ENCODE results near the gene AIFM3.

Gene AIFM3

DNA sequence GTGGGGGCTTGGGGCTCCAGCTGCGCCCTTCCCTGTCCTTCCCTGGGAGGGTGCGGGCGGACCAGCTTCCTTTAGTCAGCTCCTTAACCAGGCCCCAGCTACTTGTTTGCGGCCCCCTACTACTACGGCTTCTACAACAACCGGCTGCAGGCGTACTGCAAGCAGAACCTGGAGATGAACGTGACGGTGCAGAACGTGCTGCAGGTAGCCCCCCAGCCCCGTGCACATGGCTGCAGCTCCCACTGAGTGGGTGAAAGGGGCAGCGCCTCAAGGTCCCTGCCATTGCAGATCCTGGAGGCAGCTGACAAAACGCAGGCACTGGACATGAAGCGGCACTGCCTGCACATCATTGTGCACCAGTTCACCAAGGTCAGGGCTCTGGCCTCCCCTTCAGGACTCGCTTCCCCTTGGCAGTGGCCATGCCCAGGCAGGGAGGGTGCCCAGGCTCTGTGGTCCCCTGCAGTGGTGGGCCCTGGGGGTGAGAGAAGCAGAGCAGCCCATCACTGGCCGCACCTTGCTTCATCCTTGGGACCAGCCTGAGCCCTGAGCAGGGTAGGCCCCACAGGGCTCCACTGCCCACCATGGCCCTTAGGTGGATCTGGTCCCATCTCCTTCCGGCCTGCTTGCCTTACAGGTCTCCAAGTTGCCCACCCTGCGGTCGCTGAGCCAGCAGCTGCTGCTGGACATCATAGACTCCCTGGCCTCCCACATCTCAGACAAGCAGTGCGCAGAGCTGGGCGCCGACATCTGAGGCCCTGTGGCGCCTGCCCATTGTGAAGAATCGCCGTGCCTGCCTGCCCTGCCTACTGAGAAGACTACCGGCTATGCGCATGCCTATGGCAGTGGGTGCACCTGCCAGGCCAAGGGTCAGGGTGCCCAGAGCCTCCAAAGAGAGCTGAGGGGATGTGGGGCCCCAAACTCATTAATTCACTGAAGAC is 29.8 kb downstream of the AIFM3 start (continued):
- TF ChIP-seq, protein P1, sequence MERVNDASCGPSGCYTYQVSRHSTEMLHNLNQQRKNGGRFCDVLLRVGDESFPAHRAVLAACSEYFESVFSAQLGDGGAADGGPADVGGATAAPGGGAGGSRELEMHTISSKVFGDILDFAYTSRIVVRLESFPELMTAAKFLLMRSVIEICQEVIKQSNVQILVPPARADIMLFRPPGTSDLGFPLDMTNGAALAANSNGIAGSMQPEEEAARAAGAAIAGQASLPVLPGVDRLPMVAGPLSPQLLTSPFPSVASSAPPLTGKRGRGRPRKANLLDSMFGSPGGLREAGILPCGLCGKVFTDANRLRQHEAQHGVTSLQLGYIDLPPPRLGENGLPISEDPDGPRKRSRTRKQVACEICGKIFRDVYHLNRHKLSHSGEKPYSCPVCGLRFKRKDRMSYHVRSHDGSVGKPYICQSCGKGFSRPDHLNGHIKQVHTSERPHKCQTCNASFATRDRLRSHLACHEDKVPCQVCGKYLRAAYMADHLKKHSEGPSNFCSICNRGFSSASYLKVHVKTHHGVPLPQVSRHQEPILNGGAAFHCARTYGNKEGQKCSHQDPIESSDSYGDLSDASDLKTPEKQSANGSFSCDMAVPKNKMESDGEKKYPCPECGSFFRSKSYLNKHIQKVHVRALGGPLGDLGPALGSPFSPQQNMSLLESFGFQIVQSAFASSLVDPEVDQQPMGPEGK (CRISPR knock-in tag; IDR thresholded peaks at IDR 0.05; ENCODE audit: borderline replicate concordance): no peak
- TF ChIP-seq TOX (CRISPR knock-in tag; IDR thresholded peaks at IDR 0.05; ENCODE audit: borderline replicate concordance) (no peak), CSDC2 (CRISPR knock-in tag; IDR thresholded peaks at IDR 0.05) (no peak), ZFP3 (CRISPR knock-in tag; IDR thresholded peaks at IDR 0.05) (no peak)

DNA sequence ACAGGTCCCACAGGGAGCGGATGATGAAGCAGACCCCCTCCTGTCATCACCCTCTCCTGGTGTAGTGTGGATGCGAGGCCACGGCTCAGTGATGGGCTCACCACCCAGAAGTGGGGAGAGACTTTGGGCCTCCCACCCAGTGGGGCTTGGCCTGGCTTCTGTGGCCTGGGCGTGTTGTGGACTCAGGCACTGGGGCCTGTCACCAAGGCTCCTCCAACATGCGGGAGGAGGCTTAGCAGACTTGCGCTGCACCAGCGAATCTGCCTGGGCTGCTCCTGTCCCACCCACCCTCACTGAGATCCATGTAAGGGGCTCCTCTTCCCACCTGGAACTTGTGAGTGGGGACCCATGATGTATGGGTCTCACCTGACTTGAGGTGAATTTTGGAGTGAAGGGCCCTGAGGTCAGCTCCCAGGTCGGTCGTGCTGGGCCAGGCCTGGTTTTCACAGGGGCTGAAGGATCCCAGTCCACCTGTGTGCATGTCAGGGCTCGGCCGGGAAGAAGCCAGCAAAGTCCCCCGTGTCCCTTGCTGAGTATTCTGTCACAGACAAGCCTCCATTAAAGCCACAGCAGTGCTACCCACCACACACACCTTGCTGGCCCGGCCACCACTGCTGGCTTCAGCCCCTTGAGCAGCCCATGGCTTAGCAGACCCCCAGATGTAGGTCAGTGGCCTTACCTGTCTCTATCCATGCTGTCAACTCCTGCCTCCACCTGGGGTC is 30.6 kb downstream of the AIFM3 start:
- TF ChIP-seq ZNF8 (CRISPR knock-in tag; IDR thresholded peaks at IDR 0.05) (no peak), BACH2 (CRISPR knock-in tag; IDR thresholded peaks at IDR 0.05; ENCODE audit: borderline replicate concordance) (no peak), ESRRG (CRISPR knock-in tag; IDR thresholded peaks at IDR 0.05) (no peak), SNAI2 (CRISPR knock-in tag; IDR thresholded peaks at IDR 0.05) (no peak)
- TF ChIP-seq, protein P2, sequence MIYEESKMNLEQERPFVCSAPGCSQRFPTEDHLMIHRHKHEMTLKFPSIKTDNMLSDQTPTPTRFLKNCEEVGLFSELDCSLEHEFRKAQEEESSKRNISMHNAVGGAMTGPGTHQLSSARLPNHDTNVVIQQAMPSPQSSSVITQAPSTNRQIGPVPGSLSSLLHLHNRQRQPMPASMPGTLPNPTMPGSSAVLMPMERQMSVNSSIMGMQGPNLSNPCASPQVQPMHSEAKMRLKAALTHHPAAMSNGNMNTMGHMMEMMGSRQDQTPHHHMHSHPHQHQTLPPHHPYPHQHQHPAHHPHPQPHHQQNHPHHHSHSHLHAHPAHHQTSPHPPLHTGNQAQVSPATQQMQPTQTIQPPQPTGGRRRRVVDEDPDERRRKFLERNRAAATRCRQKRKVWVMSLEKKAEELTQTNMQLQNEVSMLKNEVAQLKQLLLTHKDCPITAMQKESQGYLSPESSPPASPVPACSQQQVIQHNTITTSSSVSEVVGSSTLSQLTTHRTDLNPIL (CRISPR knock-in tag; IDR thresholded peaks at IDR 0.05; ENCODE audit: low read depth): no peak
- ATAC-seq: no peak

DNA sequence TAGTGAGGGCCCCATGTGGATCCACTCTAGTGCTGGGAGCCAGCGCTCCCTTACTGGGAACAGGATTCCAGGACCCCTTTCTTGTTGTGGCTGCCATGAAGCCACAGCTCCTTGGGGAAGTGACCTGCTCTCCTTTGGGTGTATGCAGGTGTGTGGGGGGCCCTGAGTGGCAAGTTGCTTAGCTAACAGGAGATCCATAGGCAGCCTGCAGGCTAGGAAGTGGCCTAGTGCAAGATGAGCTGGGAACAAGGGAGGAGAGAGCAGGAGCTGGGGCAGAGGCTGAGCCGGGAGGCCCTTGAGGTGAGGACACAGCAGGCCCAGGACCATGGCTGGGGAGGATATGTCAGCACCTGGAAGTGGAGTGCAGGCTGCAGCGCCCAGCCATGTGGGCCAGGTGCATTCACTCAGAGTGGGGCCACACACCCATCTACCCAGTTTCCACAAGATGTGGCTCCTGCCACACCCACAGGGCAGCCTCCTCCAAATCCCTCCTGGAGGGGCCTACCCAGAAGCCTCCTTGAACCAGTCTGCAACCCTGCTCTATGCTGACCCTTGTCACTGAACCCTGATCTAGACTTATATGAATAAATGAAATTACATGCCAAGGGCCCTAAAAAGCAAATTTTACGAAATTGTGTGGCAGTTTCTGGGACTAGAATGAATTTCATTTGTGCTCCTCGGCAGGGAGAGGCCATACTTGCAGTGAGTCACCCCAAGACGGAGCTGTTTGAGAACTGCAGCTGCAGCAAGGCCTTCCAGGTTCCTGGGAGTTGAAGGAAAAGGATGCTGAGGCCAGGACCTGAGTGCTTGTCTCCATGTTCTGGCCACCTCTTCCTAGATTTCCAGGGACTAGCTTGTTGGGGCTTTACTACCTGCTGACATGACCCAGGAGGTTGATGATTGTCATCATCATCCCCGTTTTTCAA is 31.6 kb downstream of the AIFM3 start:
- TF ChIP-seq TCF4 (CRISPR knock-in tag; IDR thresholded peaks at IDR 0.05; ENCODE audit: borderline replicate concordance): no peak
- no peak for TF ChIP-seq RARB (CRISPR knock-in tag; IDR thresholded peaks at IDR 0.05)
- no peak for TF ChIP-seq CSDC2 (CRISPR knock-in tag; IDR thresholded peaks at IDR 0.05)
- no peak for TF ChIP-seq PPARA (CRISPR knock-in tag; IDR thresholded peaks at IDR 0.05; ENCODE audit: borderline replicate concordance)
- TF ChIP-seq, protein P1 (CRISPR knock-in tag; IDR thresholded peaks at IDR 0.05; ENCODE audit: borderline replicate concordance): no peak
- TF ChIP-seq TOX (CRISPR knock-in tag; IDR thresholded peaks at IDR 0.05; ENCODE audit: borderline replicate concordance): no peak
- TF ChIP-seq ISL1 (CRISPR knock-in tag; IDR thresholded peaks at IDR 0.05): no peak
- no peak for TF ChIP-seq BACH2 (CRISPR knock-in tag; IDR thresholded peaks at IDR 0.05; ENCODE audit: borderline replicate concordance)
- TF ChIP-seq, protein P3, sequence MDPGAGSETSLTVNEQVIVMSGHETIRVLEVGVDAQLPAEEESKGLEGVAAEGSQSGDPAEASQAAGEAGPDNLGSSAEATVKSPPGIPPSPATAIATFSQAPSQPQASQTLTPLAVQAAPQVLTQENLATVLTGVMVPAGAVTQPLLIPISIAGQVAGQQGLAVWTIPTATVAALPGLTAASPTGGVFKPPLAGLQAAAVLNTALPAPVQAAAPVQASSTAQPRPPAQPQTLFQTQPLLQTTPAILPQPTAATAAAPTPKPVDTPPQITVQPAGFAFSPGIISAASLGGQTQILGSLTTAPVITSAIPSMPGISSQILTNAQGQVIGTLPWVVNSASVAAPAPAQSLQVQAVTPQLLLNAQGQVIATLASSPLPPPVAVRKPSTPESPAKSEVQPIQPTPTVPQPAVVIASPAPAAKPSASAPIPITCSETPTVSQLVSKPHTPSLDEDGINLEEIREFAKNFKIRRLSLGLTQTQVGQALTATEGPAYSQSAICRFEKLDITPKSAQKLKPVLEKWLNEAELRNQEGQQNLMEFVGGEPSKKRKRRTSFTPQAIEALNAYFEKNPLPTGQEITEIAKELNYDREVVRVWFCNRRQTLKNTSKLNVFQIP (CRISPR knock-in tag; IDR thresholded peaks at IDR 0.05; ENCODE audit: borderline replicate concordance, low read depth): no peak
- TF ChIP-seq, protein P4, sequence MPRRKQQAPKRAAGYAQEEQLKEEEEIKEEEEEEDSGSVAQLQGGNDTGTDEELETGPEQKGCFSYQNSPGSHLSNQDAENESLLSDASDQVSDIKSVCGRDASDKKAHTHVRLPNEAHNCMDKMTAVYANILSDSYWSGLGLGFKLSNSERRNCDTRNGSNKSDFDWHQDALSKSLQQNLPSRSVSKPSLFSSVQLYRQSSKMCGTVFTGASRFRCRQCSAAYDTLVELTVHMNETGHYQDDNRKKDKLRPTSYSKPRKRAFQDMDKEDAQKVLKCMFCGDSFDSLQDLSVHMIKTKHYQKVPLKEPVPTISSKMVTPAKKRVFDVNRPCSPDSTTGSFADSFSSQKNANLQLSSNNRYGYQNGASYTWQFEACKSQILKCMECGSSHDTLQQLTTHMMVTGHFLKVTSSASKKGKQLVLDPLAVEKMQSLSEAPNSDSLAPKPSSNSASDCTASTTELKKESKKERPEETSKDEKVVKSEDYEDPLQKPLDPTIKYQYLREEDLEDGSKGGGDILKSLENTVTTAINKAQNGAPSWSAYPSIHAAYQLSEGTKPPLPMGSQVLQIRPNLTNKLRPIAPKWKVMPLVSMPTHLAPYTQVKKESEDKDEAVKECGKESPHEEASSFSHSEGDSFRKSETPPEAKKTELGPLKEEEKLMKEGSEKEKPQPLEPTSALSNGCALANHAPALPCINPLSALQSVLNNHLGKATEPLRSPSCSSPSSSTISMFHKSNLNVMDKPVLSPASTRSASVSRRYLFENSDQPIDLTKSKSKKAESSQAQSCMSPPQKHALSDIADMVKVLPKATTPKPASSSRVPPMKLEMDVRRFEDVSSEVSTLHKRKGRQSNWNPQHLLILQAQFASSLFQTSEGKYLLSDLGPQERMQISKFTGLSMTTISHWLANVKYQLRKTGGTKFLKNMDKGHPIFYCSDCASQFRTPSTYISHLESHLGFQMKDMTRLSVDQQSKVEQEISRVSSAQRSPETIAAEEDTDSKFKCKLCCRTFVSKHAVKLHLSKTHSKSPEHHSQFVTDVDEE (CRISPR knock-in tag; IDR thresholded peaks at IDR 0.05): no peak
- no peak for TF ChIP-seq ZNF70 (CRISPR knock-in tag; IDR thresholded peaks at IDR 0.05)
- no peak for TF ChIP-seq ZC3H10 (CRISPR knock-in tag; IDR thresholded peaks at IDR 0.05)
- no peak for TF ChIP-seq ZFP3 (CRISPR knock-in tag; IDR thresholded peaks at IDR 0.05)
- TF ChIP-seq ZNF8 (CRISPR knock-in tag; IDR thresholded peaks at IDR 0.05): no peak
- TF ChIP-seq, protein P2 (CRISPR knock-in tag; IDR thresholded peaks at IDR 0.05; ENCODE audit: low read depth): no peak
- no peak for ATAC-seq

Measured in SK-N-SH treated with all-trans-retinoic acid at 6 μM for 48 hours (cell line).